ENCODE data around the gene SLIT3. TPM values are rescaled to one million over a fixed set of nuclear protein-coding genes. Genes with fewer than 3 reads are reported as not detected.

SLIT3 gene
- total and polyA plus RNA-seq, 9 of the 15 experiments (the other 6 are each of a cell fraction or from before 2014, with no cell fraction given) = 0.01 to 0.04 TPM; not detected in 7

DNA sequence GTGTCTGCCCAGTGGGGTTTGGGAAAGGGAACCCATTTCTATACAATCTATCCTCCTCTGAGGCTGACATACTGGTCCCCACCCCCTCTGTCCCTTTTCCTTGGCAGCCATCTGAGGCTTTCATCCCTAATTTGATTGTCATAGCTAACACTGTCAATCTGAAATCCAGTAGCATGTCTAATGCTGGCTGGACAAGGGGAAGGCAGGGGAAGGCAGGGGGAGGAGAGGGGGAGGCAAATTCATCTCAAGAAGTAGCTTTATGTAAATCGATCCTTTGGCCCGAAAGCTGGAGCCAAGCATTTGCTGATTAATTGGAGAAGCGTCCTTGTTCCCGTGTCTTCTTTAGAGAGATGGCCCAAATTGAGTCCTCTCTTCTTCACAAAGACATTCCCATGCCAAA lies 407.7 kb downstream of the SLIT3 start:
- Histone ChIP-seq H3K27ac (ENCODE audit: extremely low read depth, low read depth, low read length) (no peak overlapping the region), H3K9ac (ENCODE audit: insufficient read depth in 1 of 2, low read depth in 2 of 2, low read length in 2 of 2) (no peak overlapping the region), H4K20me1 (replicated peaks; ENCODE audit: control insufficient read depth, insufficient read depth, low read length) (no peaks in the 10 kb centered on the region; the same call in 1 of the 2 replicates), H3K4me2 (ENCODE audit: insufficient read depth, low read length) (no peak overlapping the region), H3K4me3 (no peak overlapping the region), H3K9me3 (replicated peaks; ENCODE audit: control insufficient read depth, insufficient read depth, low read depth, low read length) (no peaks in the 10 kb centered on the region), H3K27me3 (ENCODE audit: control insufficient read depth in 2 of 2, insufficient read depth in 2 of 2, low read length in 2 of 2) (peaks cover 0 to 6% of the 10 kb centered on the region in 2 experiments; a peak in 2 of 5 replicates), H3K79me2 (ENCODE audit: control insufficient read depth, insufficient read depth, low read length) (no peaks in the 10 kb centered on the region), H3K4me1 (replicated peaks in 1 of 2; ENCODE audit: control insufficient read depth in 2 of 2, insufficient read depth in 2 of 2, low read length in 2 of 2) (no peaks in the 10 kb centered on the region), H3K36me3 (ENCODE audit: control insufficient read depth, insufficient read depth, low read length) (no peaks in the 10 kb centered on the region), H3K9me1 (ENCODE audit: control insufficient read depth, insufficient read depth, low read length) (no peaks in the 10 kb centered on the region), H2AFZ (ENCODE audit: low read depth, low read length) (no peak overlapping the region)
- ATAC-seq (no peak), DNase-seq (ENCODE audit: extremely low read depth in 1 of 4, low spot score in 3 of 4) (no peak), FAIRE-seq (no peak)
- no TSS peak for BruUV-seq (replicated peaks)
- WGBS (ENCODE audit: insufficient coverage, low coverage, missing lambda C conversion rate) = 0% methylated on average over 4 of the region's 4 CpGs
- TF ChIP-seq SIN3A (IDR thresholded peaks at IDR 0.05; ENCODE audit: borderline replicate concordance in 2 of 2, control insufficient read depth in 1 of 2, low read depth in 2 of 2, low read length in 2 of 2) = no peak
- TF ChIP-seq, protein P1, sequence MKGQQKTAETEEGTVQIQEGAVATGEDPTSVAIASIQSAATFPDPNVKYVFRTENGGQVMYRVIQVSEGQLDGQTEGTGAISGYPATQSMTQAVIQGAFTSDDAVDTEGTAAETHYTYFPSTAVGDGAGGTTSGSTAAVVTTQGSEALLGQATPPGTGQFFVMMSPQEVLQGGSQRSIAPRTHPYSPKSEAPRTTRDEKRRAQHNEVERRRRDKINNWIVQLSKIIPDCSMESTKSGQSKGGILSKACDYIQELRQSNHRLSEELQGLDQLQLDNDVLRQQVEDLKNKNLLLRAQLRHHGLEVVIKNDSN (CRISPR knock-in tag; IDR thresholded peaks at IDR 0.05) = no peak
- TF ChIP-seq, protein P2, sequence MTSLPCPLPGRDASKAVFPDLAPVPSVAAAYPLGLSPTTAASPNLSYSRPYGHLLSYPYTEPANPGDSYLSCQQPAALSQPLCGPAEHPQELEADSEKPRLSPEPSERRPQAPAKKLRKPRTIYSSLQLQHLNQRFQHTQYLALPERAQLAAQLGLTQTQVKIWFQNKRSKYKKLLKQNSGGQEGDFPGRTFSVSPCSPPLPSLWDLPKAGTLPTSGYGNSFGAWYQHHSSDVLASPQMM (CRISPR knock-in tag; IDR thresholded peaks at IDR 0.05) = no peak
- no peak for TF ChIP-seq RFX1 (IDR thresholded peaks at IDR 0.05)
- no peak for TF ChIP-seq DIDO1 (tag; IDR thresholded peaks at IDR 0.05; ENCODE audit: low read depth)
- TF ChIP-seq PRMT5 (CRISPR knock-in tag; IDR thresholded peaks at IDR 0.05) = no peak
- TF ChIP-seq POLR2G (IDR thresholded peaks at IDR 0.05; ENCODE audit: low read depth, low read length) = no peak
- TF ChIP-seq NR4A1 (CRISPR knock-in tag; IDR thresholded peaks at IDR 0.05) = no peak
- no peak for TF ChIP-seq NR4A1 (tag; IDR thresholded peaks at IDR 0.05)
- no peak for TF ChIP-seq ZNF444 (CRISPR knock-in tag; IDR thresholded peaks at IDR 0.05)
- no peak for TF ChIP-seq ZNF766 (CRISPR knock-in tag; conservative IDR thresholded peaks at IDR 0.05)
- TF ChIP-seq, protein P3, sequence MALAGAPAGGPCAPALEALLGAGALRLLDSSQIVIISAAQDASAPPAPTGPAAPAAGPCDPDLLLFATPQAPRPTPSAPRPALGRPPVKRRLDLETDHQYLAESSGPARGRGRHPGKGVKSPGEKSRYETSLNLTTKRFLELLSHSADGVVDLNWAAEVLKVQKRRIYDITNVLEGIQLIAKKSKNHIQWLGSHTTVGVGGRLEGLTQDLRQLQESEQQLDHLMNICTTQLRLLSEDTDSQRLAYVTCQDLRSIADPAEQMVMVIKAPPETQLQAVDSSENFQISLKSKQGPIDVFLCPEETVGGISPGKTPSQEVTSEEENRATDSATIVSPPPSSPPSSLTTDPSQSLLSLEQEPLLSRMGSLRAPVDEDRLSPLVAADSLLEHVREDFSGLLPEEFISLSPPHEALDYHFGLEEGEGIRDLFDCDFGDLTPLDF (CRISPR knock-in tag; IDR thresholded peaks at IDR 0.05) = no peak
- TF ChIP-seq SMAD1 (IDR thresholded peaks at IDR 0.05; ENCODE audit: low read depth, low read length, partially characterized antibody) = no peak
- no peak for TF ChIP-seq ZNF146 (CRISPR knock-in tag; IDR thresholded peaks at IDR 0.05; ENCODE audit: unreplicated experiment)
- TF ChIP-seq, protein P4, sequence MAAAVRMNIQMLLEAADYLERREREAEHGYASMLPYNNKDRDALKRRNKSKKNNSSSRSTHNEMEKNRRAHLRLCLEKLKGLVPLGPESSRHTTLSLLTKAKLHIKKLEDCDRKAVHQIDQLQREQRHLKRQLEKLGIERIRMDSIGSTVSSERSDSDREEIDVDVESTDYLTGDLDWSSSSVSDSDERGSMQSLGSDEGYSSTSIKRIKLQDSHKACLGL (CRISPR knock-in tag; IDR thresholded peaks at IDR 0.05; ENCODE audit: borderline replicate concordance, poor library complexity, severe bottlenecking) = no peak
- no peak for TF ChIP-seq ZNF644 (tag; IDR thresholded peaks at IDR 0.05; ENCODE audit: low read depth)
- no peak for TF ChIP-seq HDAC8 (tag; IDR thresholded peaks at IDR 0.05)
- no peak for TF ChIP-seq RFX5 (IDR thresholded peaks at IDR 0.05; ENCODE audit: low read depth, low read length)
- TF ChIP-seq MEF2A (IDR thresholded peaks at IDR 0.05; ENCODE audit: control insufficient read depth, low read depth, low read length) = no peak
- TF ChIP-seq, protein P5, sequence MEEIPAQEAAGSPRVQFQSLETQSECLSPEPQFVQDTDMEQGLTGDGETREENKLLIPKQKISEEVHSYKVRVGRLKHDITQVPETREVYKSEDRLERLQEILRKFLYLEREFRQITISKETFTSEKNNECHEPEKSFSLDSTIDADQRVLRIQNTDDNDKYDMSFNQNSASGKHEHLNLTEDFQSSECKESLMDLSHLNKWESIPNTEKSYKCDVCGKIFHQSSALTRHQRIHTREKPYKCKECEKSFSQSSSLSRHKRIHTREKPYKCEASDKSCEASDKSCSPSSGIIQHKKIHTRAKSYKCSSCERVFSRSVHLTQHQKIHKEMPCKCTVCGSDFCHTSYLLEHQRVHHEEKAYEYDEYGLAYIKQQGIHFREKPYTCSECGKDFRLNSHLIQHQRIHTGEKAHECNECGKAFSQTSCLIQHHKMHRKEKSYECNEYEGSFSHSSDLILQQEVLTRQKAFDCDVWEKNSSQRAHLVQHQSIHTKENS (CRISPR knock-in tag; IDR thresholded peaks at IDR 0.05) = no peak
- intact Hi-C loops (cut with micrococcal nuclease) = no loop called here
- in situ Hi-C loops (cut with MboI) = no loop called here
- ChIA-PET CTCF (ENCODE audit: low intra/inter-chr PET ratio) (no interaction called here), POLR2A (interaction anchor here (1.4 kb wide), 1 partner anchor 13 kb away, joined by 5 read pairs; no protein-coding TSS in a partner anchor)
